ENCODE data around the gene MTREX. TPM values are rescaled to one million over a fixed set of nuclear protein-coding genes. Genes with fewer than 3 reads are reported as not detected.

Gene MTREX
- total RNA-seq, 1 donor from 2014 or later, result 68.0 TPM

- H3K27me3 ChIP-seq, result no peaks in the 10 kb centered on the region
- no peaks in the 10 kb centered on the region for H3K9me3 ChIP-seq
- peaks cover 0 to 5% of the 10 kb centered on the region in 2 donors for H3K36me3 ChIP-seq
- DNase-seq (ENCODE audit: extremely low spot score in 2 of 2), result no peak
- no peak overlapping the region for H3K27ac ChIP-seq
- no peaks in the 10 kb centered on the region for H3K4me1 ChIP-seq
- H3K4me3 ChIP-seq, result no peak overlapping the region
- TF ChIP-seq POLR2A (IDR thresholded peaks at IDR 0.05) (no peak), POLR2AphosphoS5 (IDR thresholded peaks at IDR 0.05; ENCODE audit: insufficient read depth in 1 of 2, low read depth in 1 of 2) (no peak), CTCF (IDR thresholded peaks at IDR 0.05) (no peak)
- intact Hi-C loops (cut with DNase I), result no loop called here
Observed at GRCh38 chr5:55416306-55416705, 108.5 kb downstream of the MTREX start.

GRCh38 chr5:55418994-55419968 lies 111.5 kb downstream of the MTREX start:
- Histone ChIP-seq H3K9me3 (no peaks in the 10 kb centered on the region), H3K4me1 (no peaks in the 10 kb centered on the region), H3K27me3 (no peaks in the 10 kb centered on the region), H3K27ac (no peak overlapping the region), H3K4me3 (no peak overlapping the region), H3K36me3 (peaks cover 0 to 26% of the 10 kb centered on the region in 2 donors)
- intact Hi-C loops (cut with DNase I), result no loop called here
- no peak for DNase-seq (ENCODE audit: extremely low spot score in 2 of 2)
- TF ChIP-seq CTCF (IDR thresholded peaks at IDR 0.05), result no peak
- TF ChIP-seq POLR2A (IDR thresholded peaks at IDR 0.05), result no peak
- TF ChIP-seq POLR2AphosphoS5 (IDR thresholded peaks at IDR 0.05; ENCODE audit: insufficient read depth in 1 of 2, low read depth in 1 of 2), result no peak

- intact Hi-C loops (cut with DNase I), result no loop called here
- TF ChIP-seq POLR2A (IDR thresholded peaks at IDR 0.05) (no peak), POLR2AphosphoS5 (IDR thresholded peaks at IDR 0.05; ENCODE audit: insufficient read depth in 1 of 2, low read depth in 1 of 2) (no peak), CTCF (IDR thresholded peaks at IDR 0.05) (no peak)
- no peak overlapping the region for H3K27ac ChIP-seq
- H3K4me1 ChIP-seq, result no peaks in the 10 kb centered on the region
- H3K27me3 ChIP-seq, result no peaks in the 10 kb centered on the region
- H3K4me3 ChIP-seq, result no peak overlapping the region
- peaks cover 0 to 41% of the 10 kb centered on the region in 2 donors for H3K36me3 ChIP-seq
- H3K9me3 ChIP-seq, result no peaks in the 10 kb centered on the region
- no peak for DNase-seq (ENCODE audit: extremely low spot score in 2 of 2)
Observed at GRCh38 chr5:55421074-55421529, 113.3 kb downstream of the MTREX start.

GRCh38 chr5:55426455-55426854 lies 118.7 kb downstream of the MTREX start:
- Histone ChIP-seq H3K4me1 (no peaks in the 10 kb centered on the region), H3K9me3 (no peaks in the 10 kb centered on the region), H3K27ac (no peak overlapping the region), H3K4me3 (no peak overlapping the region), H3K27me3 (no peaks in the 10 kb centered on the region), H3K36me3 (peaks cover 0 to 49% of the 10 kb centered on the region in 2 donors)
- DNase-seq (ENCODE audit: extremely low spot score in 2 of 2), result no peak
- TF ChIP-seq CTCF (IDR thresholded peaks at IDR 0.05) (no peak), POLR2AphosphoS5 (IDR thresholded peaks at IDR 0.05; ENCODE audit: insufficient read depth in 1 of 2, low read depth in 1 of 2) (no peak), POLR2A (IDR thresholded peaks at IDR 0.05) (no peak)
- intact Hi-C loops (cut with DNase I), result no loop called here

GRCh38 chr5:55427157-55427556 lies 119.4 kb downstream of the MTREX start:
- TF ChIP-seq CTCF (IDR thresholded peaks at IDR 0.05) (no peak), POLR2A (IDR thresholded peaks at IDR 0.05) (no peak), POLR2AphosphoS5 (IDR thresholded peaks at IDR 0.05; ENCODE audit: insufficient read depth in 1 of 2, low read depth in 1 of 2) (no peak)
- Histone ChIP-seq H3K27me3 (no peaks in the 10 kb centered on the region), H3K4me1 (no peaks in the 10 kb centered on the region), H3K4me3 (no peak overlapping the region), H3K27ac (no peak overlapping the region), H3K9me3 (no peaks in the 10 kb centered on the region), H3K36me3 (peaks cover 0 to 49% of the 10 kb centered on the region in 2 donors)
- DNase-seq (ENCODE audit: extremely low spot score in 2 of 2), result no peak
- intact Hi-C loops (cut with DNase I), result no loop called here

Measured in vagina (tissue), 2 donors.